ENCODE results near the gene CAMSAP2.
"Not testable (repeated sequence)": the region's sequence is repeated elsewhere in the genome, so short reads cannot be mapped to it uniquely, and the experiment has no call there.

CAMSAP2 gene

GRCh38 chr1:200738949-200739651, 407 bp downstream of the CAMSAP2 start:
- peak; percentile 22 for DNase-seq

DNA sequence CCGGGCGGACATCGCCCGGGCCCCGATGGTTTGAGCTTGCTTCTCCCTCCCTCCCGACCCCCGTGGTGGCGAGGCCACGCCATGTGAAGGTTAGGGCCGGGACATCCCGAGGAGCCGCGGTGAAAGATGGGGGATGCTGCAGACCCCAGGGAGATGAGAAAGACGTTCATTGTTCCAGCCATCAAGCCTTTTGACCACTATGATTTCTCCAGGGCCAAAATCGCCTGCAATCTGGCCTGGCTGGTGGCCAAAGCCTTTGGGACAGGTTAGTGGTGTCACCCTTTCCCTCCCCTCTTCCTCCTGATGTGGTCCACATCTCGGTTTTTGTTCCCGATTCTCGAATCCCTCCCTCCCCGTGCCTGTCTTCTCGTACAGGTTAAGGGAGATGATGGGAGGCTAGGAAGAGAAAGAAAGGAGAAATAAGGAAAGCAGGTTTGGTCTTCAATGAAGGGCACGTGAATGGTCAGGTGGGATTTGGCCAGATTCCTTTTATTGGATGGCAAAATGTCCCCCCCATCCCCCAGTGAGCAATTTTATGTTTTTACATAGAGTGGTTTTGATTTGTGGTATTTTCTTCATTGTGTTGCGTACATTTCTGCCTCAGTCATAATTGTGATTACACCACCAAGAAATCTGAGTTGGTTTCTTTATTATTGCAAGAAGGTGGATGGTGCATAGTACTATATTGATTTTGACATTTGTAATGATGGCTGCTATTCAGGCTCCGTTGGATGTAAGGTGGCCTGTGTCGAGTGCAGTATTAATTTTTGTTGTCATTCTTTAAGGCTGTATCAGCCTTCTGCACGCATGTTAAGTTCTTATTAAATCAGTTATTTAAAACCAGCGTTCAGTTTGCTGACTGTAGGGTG, 1.2 kb downstream of the CAMSAP2 start:
- DNase-seq, result no peak

DNA sequence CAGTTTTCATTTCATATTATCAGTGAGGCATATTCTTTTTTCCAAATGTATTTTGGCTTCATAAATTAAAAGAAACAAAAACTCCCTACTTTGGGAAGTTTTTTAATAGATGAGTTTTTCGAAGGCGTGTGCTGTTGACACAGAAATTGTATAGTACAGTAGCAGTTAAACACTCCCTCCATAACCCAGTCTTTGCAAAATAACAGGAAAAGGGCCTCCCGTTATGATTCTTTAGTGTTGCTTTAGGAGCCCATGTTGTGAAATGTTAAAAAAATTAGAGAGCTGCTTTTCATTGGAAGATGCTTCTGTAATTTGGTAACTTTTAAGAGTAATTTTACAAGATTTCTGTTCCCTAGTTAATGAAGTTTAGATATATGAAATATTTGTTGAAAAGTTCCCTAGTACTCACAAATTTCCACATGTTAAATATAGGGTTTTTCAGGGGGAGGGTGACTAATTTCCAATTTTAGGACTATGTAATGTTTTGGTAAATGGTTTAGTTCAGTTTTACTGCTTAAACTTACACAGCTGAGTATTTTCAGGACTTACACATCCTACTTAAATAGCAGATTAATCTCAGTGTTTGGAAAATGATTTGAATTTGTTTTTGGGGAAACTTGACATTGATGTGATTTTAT, 2.0 kb downstream of the CAMSAP2 start:
- DNase-seq, result no peak

- DNase-seq, result no peak
Measured at GRCh38 chr1:200741551-200742207, 3.0 kb downstream of the CAMSAP2 start.

DNA sequence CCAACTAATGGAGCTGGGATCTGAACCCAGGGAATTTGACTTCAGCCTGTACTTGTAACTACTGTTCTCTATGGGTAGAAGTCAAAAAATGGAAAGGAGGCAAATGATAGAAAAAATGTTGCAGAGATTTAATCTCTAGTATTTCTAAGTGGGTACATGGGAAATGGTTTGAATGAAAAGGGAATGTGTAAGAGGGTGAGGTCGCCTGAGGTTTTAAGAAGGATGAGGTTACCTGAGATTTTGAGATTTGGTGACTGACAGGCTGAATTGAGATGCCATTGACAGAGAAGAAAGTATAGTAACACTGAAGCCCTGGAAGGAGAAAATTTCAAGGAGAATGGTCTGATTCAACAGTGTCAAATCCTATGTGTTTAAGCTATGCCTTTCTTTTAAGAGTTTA, 5.5 kb downstream of the CAMSAP2 start:
- no peak for DNase-seq

- DNase-seq, result no peak
Measured at GRCh38 chr1:200749090-200749489, 10.4 kb downstream of the CAMSAP2 start.

- DNase-seq, result not testable (repeated sequence)
Measured at GRCh38 chr1:200750749-200751148, 12.1 kb downstream of the CAMSAP2 start.

DNA sequence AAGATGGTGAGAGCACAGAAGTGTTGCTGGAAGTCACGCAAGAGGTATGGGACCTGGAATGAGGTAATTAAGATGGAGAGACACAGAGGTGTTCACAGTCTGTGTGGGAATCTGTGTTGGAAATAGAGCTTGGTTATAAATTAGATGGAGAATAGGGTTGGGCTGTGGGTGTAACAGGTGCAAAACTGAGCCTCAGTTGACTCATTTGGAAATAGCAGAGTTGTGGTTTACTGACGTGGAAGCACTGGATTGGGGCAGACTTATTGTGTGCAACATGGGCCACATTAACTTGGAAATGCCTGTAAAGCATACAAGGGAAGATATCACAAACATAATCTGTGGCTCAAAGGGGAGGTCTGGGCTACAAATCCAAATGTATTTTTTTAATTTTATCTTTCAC, 13.0 kb downstream of the CAMSAP2 start:
- DNase-seq, result no peak

- no peak for DNase-seq
Measured at GRCh38 chr1:200753650-200754198, 15.0 kb downstream of the CAMSAP2 start.

- DNase-seq, result no peak
Measured at GRCh38 chr1:200755456-200755855, 16.8 kb downstream of the CAMSAP2 start.

GRCh38 chr1:200762089-200762488, 23.4 kb downstream of the CAMSAP2 start:
- no peak for DNase-seq

- no peak for DNase-seq
Measured at GRCh38 chr1:200767321-200767720, 28.6 kb downstream of the CAMSAP2 start.

DNA sequence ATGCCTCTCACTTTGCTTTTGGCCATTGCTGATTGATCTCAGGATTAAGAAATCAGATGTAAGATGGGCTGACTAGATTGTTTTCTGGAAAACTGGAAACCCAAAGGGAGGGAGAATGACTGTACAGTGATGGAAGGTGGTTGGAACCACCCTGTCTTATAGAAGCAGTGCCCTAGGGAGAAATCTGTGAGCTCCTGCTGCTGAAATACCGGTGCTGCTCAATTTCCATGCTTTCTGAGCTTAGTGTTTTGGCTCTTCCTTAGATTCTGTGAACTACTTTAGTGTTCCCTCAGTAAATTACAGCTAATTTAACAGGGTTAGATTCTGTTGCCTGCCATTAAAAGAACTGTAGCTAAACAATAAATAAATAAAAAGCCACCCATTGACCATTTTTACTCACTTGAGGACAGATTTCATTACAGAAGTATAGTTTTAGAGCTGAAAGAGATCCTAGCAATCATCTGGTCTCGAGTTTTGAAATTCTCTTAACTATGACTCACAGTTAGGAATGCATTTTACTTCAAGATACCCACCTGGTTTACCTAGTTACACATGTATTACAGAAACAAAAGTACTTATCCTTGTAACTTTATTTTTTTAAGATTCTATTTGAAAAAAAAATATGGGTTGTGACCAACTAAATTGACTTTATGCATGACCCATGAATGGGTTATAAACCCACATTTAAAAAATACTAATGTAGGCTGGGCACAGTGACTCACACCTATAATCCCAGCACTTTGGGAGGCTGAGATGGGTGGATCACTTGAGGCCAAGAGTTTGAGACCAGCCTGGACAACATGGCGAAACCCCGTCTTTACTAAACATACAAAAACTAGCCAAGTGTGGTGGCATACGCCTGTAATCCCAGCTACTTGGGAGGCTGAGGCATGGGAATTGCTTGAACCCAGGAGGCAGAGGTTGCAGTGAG, 33.2 kb downstream of the CAMSAP2 start:
- DNase-seq, result no peak

GRCh38 chr1:200774311-200774710, 35.6 kb downstream of the CAMSAP2 start:
- no peak for DNase-seq

- DNase-seq, result no peak
Measured at GRCh38 chr1:200774735-200775444, 36.2 kb downstream of the CAMSAP2 start.

GRCh38 chr1:200775850-200776249, 37.2 kb downstream of the CAMSAP2 start:
- no peak for DNase-seq

DNA sequence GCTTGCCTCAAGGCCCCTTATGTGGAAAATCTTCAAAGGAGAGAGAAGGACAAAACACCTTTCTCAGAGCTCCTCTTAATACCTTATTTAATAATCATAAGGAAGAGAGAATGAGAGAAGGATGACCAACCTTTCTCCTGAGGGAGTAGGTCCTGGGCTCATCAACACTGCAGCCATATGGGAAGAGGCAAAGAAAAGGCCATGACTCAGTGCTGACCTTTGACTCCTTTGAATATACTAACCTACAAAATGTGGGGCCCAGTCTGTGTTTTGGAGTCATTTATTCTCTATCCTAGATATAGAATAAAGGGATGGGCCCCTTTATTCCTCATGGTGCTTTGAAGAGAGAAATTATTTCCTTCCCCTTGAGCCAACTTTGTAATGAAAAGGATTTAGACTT, 38.3 kb downstream of the CAMSAP2 start:
- DNase-seq, result no peak

DNA sequence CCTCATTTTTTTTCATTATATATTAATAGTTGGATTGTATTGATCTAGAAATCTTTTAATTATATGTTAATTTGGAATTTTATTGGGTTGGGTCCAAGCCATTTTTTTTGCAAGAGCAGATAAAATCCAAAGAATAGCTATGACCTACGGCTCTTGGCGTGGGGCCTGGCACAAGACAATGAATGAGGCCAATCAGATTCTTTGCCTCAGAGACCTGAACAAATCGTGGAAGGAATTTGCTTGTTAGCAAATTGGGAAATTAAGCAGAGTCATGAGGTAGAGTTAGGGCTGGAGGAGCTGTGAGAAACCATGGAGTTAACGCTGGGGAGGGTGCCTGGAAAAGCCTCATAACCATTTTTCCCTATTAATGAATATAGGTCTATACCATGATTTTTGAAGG, 40.1 kb downstream of the CAMSAP2 start:
- no peak for DNase-seq

DNA sequence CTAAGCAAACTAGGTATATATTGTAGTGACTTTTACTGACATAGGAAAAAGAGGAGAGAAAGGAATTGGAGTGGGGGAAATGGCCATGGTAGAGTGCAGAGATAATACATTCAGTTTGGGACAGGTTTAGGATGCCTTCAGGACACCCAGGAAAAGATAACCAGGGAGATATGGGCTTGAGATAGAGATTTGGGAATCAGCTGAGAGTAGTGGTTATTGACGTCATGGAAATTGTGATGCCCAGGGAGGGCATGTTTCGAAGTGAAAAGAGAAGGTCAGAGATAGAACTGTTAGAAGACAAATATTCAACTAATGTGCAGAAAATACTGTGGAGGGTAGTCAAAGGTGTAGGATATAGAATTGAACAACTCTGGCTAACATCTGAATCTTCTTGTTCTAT, 40.6 kb downstream of the CAMSAP2 start:
- DNase-seq, result no peak

- DNase-seq, result no peak
Measured at GRCh38 chr1:200780545-200781369, 42.1 kb downstream of the CAMSAP2 start.

All from CD4-positive, alpha-beta T cell treated with Interleukin-15 for 1 hour (primary cell).